Measurements from ENCODE around the gene KDM4B. TPM values are rescaled to one million over a fixed set of nuclear protein-coding genes. Genes with fewer than 3 reads are reported as not detected.

The KDM4B gene
- polyA plus RNA-seq, 10 donors = 15.4 to 20.2 (median 18.5) TPM

- no peak for DNase-seq
Observed at GRCh38 chr19:5067678-5068077, 98.8 kb downstream of the KDM4B start.

DNA sequence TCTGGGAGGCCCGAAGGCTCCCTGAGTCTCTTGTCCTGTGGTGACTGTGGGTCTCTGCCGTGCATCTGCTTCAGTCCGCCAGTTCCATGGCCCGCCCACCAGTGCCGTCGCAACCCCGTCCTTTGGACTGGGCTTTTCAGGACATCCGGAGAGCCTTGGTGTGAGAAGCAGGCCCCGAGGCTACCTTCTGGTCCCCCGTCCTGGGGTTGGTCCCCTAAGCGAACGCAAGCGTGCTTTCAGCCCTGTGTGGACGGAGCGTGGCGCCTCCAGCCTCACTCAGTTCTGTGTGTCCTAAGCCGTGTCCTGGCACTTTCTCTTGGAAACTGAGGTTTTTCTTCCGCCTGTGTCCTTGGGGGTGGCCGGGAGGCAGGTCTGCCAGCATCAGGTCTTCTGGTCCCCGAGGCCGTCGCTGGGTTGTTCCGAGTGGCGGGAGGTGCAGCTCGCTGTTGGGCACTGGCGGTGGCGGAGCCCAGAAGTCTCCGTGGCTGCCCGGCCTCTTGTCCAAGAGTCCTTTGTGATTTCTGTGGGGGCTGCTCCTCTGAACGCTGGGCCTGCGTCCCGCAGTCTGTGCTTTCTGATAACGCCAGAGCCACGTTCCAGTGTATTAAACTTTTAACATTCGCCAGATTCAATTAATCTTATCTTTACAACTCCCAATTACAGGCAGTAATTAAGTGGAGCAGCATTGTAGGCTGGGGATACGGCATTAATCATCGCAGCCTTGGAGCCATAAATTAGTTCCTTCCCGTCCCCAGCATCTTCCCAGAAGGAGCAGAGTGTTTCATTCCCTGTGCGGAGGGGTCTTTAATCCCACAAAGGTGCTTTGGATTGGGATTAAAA lies 99.5 kb downstream of the KDM4B start:
- no peak for DNase-seq

- no peak for DNase-seq
Observed at GRCh38 chr19:5070331-5070730, 101.4 kb downstream of the KDM4B start.

DNA sequence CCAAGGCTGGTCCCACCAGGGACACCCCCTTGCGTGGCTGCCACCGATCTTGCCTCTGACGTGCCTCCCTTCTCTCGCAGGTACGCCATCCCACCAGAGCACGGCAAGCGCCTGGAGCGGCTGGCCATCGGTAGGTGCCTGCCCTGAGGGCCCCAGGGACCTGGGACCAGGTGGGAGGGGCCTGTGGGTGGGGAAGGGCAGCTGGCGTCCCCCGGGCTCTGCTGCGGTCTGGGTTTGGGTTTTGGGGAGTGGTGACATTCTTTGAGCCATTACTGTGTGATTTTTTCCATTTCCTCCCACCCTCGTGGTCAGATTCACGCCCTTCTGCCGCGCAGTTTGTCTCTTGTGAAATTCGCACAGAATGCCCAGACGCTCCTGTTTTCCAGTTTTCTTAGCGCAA lies 102.0 kb downstream of the KDM4B start:
- no peak for DNase-seq

GRCh38 chr19:5071579-5071978 lies 102.7 kb downstream of the KDM4B start:
- no peak for DNase-seq

GRCh38 chr19:5072115-5072514 lies 103.2 kb downstream of the KDM4B start:
- no peak for DNase-seq

- no peak for DNase-seq
Observed at GRCh38 chr19:5073153-5073844, 104.4 kb downstream of the KDM4B start.

DNA sequence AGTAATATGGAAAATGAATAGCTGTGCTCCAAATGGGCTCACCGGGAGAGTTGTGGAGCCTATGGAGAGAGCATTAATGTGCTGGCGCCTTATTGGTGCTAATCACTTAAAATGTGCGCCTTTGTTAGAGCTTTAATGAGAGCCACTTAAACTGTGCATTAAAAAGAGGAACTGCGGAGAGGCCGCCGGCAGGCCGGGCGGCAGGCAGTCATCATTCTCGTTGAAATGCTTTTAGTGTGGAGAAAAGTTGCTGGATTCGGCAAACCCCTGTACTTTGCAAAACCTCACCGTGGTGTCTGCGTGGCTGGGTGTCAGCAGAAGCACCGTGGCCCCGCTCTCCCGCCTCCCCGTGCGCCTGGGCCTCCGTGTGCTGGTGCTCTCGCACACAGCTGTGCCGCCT lies 105.5 kb downstream of the KDM4B start:
- no peak for DNase-seq

DNA sequence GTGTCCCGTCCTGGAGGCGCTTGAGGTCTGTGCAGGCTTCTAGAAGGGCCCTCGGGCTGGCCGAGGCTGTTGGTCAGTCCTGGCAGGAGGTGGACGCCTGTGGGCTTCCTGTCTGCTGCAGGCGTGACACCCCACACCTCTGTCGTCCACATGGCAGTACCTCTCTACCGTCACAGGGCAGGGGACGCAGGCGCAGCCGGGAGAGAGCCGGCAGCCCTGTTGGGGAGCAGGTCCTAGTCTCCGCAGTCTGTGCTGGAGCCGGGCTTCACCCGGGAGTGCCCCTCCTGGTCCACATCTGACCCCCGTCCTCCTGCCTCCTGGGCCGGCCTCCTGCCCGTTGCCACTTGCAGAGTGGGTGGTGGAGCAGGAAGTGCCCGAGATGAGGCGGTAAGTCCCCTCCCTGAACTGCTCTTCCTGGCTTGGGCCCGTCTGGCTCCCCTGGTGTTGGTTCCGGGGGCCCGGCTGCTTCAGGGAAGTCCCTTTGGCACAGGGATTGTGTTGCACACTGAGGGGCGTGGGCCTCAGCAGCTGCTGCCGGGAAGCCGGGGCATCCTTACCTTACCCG lies 106.0 kb downstream of the KDM4B start:
- DNase-seq = no peak

- DNase-seq = no peak
Observed at GRCh38 chr19:5075597-5075996, 106.7 kb downstream of the KDM4B start.

GRCh38 chr19:5076440-5077208 lies 107.7 kb downstream of the KDM4B start:
- no peak for DNase-seq

DNA sequence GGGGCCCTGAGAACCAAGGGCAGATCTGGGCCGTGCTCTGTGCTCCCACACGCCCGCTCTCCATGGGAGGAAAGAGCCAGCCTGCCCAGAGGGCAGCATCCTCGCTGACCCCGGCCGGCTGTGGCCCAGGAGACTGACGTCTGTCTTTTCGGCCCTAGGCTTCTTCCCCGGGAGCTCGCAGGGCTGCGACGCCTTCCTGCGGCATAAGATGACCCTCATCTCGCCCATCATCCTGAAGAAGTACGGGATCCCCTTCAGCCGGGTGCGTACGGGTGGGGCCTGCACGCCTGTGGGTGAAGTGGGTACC lies 108.2 kb downstream of the KDM4B start:
- no peak for DNase-seq

DNA sequence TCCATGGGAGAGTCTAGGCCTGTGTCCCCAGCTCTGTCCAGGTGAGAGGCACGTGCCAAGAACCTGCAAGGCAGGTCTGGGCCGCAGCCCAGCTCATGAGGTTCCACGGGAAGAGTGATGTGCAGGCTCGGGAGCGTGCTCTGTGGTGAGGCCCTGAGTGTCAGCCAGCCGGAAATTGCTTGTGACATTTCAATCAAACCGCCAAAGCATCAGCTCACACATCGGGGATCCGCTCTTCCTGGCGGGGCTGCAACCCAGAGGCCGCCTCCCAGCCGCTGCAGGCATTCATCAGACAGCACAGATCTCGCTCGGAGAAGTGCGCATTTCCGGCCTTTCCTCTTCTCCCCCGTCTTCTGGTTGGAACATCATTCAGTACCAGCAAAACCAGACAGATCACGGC lies 109.3 kb downstream of the KDM4B start:
- no peak for DNase-seq

DNA sequence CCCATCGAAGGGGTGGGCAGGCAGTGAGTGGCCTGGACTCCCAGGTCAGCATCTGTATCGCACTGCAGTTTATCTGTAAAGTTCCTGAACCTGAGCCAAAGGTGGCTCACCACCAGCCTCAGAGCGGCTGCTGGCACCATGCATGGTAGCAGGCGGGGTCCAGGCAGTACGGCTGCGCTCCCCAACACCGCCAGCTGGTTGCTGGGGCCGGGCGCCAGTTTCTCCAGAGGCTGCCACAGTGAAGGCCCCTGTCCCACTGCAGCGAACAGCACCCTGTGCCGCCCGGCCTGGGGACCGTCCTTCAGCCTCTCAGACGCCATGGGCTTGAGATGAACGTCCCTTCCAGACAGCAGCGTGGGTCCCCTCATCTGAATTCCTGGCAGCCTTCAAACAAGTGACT lies 109.8 kb downstream of the KDM4B start:
- DNase-seq = no peak

DNA sequence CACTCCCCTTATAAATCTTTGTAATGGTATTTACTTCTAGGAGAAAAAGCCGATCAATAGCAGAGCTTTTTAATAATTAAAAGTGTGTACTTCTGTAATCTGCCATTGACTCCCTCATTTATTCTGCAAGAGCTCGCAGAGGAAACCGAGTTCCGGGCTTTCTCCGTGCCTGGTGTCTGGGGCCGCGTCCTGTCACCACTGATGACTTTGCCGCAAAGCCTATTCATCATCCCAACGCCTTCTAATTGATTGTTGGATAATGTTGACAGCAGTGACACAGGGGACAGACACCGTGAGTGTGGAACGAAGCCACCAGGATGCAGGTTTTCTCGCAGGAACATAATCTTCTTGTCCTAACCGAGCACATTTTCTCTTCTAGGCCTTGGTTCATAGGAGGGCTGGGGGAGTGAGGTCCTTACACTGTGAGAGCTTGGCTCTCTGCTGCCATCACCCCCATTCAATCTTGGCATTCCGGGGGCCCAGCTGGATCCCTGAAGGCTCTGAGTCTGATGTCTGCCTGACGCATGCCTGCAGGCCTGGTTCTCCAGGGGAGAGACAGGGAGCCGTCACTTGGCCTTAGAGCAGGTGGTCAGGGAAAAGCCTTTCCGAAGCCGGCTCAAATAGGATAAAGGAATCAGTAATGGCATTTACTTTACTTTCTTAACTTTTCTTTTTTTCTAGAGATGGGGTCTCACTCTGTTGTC lies 110.3 kb downstream of the KDM4B start:
- DNase-seq = no peak

DNA sequence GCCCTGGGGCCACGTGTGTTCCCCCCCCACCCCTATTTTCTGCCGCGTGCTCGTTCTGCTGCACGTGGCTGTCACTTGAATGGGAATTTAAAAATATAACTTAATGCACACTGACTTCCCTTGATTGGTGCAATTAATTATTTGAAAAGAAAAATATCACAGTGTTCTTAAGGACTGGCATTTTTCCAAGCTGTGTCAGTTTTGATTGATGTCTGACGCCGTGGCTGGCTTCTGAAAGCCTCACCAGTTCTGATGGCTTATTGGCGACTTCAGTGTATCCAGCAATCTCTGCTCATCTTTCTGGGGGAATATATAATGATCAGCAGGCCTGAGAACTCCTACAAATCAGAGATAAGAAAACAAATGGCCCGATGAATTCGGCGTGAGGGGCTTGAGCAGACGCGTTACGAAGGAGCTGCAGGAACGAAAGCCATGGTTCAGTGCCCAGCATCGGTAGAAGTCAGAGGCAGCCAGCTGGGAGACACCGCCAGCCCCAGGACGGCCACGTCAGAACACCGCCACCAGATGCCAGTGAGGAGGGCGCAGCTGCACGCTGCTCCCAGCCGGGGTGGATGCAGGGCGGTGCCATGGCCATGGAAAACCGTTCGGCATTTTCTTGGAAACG lies 111.2 kb downstream of the KDM4B start:
- DNase-seq = no peak

DNA sequence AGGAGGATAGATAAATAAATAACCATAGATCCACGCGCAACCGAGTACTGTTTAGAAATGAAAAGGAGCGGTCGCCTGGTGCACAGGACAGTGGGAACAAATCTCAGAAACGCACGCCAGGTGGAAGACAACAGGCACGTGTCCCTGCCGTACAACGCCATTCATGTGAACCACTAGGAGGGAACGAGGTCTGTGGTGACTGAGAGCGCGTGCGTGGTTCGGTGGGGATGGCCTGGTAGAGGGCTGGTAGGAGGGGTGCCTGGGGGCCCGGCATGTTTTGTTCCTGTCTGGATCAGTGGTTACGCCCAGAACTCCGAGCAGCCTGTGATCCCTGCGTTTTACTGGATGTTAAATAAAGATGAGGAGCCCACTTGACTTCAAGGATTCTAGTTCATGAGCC lies 111.9 kb downstream of the KDM4B start:
- no peak for DNase-seq

DNA sequence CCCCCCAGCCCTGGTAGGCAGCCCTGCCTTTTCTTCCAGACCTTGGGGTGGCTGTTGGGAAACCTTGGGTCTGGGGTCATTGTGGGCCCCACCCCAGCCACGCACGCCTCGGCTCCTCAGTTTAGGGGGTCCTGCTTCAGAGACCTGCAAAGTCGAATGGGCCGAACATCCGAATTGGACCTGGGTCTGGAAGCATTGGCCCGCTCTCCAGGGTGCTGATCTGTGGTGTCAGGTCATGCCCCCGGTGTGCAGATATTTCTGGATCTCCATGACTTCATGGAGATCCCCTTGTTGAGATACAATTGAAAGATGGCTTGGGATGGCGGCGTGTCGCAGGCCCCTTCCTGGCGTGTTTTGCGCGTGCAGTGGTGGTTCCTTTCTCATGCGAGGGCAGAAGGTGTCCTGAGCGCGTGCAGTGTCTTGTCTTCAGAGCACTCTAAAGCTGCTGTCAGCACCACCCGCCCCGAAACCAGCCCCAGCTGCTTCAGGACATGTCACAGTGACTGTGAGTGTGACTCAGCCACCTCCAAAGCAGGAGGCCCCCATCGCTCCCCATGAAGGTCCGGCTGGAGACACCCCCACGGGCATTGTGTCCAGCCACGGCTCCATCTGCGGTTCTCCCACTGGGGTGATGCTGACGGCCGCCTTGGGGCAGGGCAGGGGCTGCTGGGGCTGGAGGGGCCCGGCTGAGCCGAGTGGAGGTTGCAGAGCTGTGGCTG lies 112.7 kb downstream of the KDM4B start:
- no peak for DNase-seq

- DNase-seq = peak in 2 of 3 donors; percentile 36 to 69
Observed at GRCh38 chr19:5083547-5083965, 114.6 kb downstream of the KDM4B start.

- DNase-seq = no peak
Observed at GRCh38 chr19:5085566-5085965, 116.7 kb downstream of the KDM4B start.

DNA sequence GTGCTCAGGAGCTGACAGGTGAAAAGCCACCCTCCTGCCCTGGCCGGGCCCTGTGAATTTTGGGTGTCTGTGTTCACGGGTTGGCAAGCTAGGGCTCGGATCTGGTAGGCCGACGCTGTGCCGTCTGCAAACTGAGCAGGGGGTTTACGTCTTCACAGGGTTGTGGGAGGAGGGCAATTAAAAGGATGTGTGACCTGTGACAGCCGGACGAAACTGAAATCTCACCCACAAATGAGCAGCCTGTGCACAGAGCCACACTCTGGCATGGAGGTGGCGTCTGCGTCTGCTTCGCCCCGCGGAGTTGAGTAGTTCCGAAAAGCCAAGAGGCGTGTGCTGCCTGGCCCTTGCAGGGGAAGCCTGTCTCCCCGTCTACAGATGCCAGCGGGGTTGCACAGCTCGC lies 117.3 kb downstream of the KDM4B start:
- DNase-seq = no peak

Measured in muscle of back (tissue), 11 donors.